RCC 7860 (cell line): Measurements from ENCODE around the gene NEURL1B.
"Not testable (repeated sequence)": the region's sequence is repeated elsewhere in the genome, so short reads cannot be mapped to it uniquely, and the experiment has no call there.

ENCODE experiments used
- DNase-seq: peaks from one replicate; pipeline ENCODE4 v3.0.0-alpha.2; 2015; ENCODE audit warnings: low spot score
- FAIRE-seq: peaks from 2 replicates; lab custom pipeline; 2012; peaks lifted over from hg19 to GRCh38; lab: Jason Lieb, UNC

Gene NEURL1B

DNA sequence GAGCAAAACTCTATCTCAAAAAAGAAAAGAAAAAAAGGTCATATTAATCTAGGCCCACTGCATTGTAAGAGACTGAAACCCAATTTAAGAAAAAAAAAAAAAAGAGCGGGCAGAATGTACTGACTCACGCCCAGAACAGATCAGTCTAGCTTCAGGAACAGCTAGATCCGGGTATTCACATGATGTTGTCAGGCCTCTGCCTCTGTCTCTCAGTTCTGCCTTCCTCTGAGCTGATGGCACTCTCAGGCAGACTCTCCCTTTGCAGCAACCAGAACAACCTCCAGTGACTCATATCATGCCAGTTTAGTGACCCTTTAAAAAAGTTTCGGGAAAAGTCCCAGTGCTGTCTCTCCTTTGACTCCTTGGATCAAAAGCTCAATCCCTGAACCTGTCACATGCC, 53.0 kb downstream of the NEURL1B start:
- no peak for FAIRE-seq

DNA sequence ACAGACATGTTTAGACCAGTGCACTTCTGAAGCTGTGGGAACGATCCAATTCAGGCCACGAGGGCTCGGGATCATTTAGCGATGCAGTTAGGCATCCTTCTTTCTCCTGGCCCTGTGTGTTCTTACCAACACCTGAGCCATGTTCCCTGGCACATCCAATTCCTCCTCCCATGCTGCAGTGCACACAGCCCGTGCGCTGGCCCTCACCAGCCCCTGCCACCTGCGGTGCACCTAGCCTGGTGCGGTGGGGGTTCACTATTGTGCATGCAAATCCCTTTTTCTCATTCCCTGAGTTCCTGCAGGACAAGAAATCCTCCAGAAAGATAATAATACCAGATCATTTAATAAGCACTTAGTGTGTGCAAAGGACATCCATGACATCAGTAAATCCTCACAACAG, 53.5 kb downstream of the NEURL1B start:
- DNase-seq, result no peak
- no peak for FAIRE-seq

More for the DNA sequence above, 53.0 kb downstream of the NEURL1B start:
- no peak for DNase-seq

DNA sequence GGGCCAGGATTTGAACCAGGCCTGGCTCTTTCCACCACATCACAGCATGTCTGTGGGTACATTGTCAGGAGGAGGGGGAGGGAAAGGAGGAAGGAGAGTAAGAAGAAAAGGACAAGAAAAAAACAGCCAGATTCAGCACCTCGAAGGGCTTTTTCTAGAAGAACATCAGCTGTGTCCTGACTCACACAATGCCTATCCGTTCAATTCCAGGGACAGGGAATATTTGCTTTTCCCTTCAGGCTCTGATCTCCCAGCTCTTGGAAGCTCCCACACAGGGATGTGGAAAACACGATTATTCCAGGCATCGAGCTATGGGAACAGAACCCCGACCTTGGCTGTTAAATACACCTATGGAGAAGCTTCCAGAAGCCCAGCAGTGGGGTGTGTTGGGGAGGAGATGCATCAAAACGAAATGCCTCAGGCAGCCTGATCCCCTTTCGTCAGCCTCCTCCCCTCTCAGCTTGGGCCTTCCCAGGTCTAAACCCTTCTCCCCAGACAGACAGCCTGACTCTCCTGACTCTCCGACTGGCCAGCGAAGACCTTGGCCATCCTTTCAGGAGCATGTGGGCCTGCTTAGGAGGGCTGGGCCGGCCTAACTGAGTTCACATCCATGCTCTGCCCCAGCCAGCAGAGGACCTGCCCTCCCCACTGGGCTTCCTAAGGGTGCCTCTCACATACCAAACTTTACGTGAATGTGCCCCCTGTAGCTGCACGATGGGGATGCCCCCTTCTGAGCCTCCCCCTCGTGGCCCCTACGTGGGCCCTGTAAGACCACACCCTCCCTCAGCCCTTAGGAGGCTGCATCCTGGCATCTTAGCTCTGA, 54.4 kb downstream of the NEURL1B start:
- DNase-seq (no peak), FAIRE-seq (no peak)

DNA sequence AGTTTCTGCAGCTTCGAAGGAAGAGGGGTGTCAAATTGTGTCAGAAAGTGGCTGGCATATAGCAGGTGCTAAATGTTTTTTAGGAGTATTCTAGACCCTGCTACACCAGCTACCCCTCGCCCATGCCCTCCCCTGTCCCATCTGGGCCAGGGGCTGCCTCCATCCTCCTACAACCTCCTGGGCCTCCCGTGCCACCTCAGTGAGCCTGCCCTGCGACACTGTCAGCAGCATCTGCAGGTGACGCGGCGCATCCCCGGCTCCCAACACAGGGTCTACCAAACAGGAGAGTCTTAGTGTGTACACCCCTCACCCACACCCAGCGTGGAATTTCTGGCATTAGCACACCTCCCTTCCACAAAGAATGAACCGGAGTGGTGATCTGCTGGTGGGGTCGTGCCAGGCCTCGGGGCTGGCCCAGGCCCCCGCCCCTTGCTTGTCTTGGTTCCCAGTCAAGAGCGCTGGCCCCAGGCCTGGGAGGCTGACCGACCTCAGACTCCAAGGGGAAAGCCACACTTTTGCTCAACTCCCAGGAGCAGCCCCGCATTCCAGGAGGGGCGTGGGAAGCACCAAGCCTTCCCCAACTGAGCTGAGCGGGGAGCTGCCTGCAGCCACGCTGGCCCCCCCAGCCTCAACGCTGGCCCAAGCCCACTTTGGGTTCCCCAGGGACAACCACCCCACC, 55.2 kb downstream of the NEURL1B start:
- no peak for FAIRE-seq
- DNase-seq, result no peak

DNA sequence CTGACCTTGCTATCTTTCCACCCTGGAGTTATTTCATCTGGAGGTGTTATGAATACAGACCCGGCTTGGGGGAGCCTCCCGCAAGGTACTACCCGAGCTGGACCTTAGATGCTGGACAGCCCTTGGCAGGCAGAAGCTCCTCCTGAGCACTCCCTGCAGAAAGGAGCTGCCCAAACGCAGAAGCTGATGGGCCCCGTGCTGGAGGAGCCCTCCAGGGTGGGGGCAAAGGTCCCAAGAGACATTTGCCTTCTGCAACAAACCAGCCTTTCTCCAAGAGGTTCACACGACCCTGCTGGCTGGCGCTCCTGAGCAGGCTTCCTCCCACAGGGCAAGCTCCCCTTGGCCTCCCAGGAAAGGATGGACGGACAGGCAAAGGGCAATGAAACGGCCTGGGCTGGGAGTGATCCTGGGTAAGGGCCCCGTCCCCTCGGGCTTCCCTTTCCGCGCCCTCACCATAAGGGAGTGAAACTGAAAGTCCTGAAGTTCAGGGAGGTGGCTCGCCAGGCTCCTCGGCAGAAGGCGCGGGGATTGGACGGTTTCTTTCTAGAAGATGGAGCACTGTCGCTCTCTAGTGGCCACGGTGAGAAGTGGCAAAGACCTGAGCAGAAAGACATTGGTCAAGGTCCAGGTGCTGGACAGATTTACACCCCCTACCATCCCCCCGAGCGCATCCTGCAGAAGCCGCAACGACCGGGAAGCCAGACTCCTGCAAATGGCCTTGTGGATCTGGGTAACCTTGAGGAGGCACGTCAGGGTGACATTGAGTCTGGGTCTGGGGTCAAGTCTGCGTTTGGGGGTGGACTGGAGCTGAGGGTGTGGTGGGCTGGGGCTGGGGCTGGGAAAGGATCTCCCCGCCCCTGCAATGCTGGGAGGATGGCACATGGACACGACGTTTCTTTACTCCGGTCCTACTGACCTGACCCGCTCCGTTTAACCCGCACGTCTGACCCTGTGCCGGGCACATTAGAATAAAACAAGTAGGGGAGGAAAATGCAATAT, 56.4 kb downstream of the NEURL1B start:
- DNase-seq (peak; percentile 82), FAIRE-seq (peak; percentile 73)

DNA sequence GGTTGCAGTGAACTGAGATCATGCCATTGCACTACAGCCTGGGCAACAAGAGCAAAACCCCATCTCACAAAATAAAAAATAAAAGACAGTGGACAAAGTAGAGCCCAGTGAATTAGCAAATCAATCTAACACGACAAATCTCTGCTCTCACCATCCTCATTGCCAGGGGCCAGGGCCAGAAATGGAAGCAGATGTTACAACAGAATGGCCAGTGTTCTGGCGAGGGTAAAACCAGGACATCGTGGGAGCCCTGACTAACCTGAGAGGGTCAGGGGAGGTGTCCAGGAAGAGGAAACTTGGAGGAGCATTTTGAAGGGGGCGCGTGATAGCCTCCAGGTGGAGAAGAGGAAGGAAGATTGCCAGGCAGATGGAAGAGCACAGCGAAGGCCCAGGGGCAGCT, 58.4 kb downstream of the NEURL1B start:
- no peak for DNase-seq
- no peak for FAIRE-seq

DNA sequence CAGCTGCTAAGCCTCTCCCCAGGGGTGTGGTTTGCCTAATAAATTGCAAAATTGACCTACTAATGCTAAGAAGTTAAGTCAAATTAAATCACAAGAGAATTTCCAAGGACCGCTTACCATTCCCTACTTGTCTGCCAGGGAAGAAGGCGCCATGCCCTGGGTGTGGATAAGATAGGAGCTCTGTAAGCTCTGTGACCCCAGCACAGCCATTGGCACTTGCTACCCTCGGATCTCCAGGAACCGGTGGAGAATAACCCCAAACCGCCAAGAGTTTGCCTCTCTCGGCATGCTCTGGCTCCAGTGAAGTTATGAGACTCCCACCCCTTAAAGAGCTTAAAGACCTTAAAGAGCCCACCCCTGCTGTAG, 58.9 kb downstream of the NEURL1B start:
- DNase-seq (no peak), FAIRE-seq (no peak)

DNA sequence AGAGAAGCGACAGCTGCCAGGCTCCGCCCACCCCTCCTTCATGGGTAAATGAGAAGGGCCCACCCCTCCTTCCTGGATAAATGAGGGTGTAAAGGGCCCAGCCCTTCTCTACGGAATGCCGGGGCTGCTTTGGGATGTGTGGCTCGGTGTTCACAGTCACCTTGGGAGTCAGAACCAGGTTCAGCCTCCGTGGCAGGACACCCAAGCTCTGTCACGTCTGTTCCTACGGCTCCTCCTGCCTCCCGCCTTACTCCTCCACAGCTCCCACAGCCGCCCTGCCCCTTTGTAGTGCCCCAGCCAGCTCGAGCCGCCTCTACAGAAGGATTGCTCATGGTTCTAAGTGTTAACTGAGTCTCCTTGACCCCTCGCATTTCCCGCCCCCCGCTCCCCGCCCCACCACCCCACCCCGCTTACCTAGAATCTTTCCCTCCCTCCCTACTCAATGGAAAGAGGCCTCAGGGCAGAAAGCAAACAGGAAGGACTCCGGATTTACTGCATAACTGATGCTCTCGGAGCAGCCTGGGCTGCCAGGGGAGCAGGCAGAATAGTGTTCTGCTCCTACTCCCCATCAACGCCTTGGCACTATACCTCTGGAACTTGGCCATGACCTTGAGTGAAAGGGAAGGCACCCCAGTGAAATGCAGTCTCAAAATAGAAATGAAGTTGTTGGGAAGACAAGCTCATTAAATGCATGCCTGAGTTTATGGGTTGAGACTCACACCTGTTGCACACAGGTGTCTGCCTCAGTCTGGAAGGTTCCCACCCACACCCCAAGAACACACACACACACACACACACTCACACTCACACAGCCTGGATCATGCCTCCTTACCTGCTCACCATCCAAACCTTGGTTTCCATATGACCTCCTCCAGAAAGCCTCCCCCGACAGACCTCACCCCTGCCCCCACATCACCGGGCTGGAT, 59.6 kb downstream of the NEURL1B start:
- no peak for DNase-seq

DNA sequence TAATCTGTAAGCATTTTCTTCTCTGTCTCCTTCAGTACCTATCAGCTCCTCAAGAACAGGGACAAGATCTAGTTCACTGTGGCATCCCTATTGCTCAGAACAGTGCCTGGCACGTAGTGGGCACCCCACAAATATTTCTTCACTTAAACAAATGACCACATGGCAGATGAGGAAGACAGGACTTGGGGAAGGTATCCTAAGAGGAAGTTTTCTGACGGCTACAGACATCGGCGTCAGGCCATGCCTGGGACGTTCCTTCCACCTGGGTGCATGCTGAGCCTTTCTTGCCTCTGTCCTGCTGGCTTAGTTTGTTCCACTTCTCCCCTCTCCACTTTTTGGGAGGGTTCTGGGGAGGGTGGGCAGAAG, 60.2 kb downstream of the NEURL1B start:
- FAIRE-seq, result no peak
- DNase-seq, result no peak

More for the DNA sequence above, 59.6 kb downstream of the NEURL1B start:
- no peak for FAIRE-seq

DNA sequence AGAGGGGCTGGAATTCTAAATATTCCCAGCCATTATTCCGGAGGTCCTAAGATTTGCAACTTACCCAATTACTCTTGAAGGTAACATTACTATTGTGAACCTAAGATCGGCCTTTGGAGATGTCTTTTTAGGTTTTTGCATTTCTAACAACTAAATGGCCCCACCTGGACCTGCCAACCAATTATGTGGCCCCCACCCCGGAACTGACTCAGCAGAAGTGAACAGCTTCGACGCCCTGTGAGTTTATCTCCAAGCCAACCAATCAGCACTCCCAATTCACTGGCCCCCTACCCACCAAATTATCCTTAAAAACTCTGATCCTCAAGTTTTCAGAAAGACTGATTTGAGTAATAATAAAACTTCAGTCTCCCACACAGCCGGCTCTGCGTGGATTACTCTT, 62.9 kb downstream of the NEURL1B start:
- DNase-seq (no peak), FAIRE-seq (no peak)

DNA sequence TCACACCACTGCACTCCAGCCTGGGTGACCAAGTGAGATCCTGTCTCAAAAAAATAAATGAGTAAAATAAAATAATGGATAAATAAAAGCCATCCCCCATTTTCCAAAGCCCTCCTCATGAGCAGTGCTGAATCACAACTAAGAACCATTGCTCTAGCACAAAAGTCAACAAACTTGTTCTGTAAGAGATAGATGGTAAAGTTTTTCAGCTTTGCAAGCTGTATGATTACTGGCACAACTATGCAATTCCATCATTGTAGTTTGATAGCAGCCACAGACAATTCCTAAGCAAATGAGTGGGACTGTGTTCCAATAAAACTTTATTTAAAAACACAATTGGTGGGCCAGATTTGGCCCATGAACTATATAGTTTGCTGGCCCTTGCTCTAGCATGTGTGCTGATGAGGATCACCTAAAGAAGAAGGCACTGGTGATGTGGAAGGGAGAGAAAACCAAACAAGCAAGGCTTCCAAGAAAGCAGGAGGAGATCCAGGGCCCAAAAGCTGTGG, 64.6 kb downstream of the NEURL1B start:
- DNase-seq, result no peak
- no peak for FAIRE-seq

DNA sequence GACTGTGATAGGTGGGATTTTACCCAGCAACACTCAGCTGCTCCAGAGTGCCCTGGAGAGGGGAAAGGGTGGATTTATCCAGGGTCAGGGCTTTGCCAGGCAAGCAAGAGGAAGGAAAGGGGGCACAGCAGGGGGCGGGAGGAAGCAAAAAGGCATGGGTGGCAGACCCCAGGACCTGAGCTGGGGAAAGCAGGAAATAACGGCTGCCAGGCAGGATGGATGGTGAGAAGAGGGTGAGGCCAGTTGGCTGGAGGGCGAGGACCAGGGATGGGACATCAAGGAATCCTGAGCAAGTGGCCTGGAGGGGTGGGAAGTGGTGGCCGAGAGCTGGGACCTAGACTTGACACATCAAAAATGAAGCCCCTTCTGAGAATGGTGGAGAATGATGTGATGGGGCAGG, 65.7 kb downstream of the NEURL1B start:
- FAIRE-seq, result no peak
- no peak for DNase-seq

DNA sequence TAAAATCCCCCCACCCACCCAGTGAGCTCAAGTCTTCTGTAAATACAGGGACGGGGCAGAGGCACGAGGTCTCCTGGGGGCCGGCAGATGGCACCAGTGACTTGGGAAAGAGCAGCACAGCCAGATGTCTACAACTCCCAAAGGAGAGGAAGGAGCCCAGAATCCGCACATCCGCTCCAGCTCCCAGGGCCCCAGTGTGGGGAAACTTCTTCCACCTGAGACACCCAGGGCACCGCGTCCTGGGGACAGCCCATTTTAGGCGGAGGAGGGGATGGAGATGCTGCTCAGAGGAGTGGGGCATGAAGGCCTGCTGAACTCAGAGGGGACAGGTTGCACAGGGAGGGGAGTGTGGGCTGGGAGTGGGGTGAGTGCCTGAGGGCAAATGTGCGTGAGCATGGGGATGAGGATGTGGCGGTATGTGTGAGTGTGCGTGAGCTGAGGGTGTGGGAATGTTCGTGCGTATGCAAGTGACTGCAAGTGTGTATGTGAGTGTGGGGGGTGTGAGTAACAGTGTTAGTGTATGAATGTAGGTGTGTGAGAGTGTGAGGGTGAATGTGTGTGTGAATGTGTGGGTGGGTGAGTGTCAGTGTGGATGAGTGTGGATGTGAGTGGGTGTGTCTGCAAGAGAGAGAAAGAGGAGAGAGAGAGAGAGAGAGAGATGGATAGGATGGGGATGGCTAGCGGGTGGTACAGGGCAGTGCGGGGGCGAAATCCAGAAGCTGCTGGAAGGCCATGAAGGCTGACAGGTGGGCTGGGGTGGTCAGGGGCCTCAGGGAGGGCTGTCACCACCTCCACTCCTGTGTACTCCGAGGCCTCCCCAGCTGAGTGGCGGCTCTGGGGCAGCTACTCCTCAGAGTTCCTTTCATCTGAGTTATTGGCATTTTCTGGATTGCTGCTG, 66.5 kb downstream of the NEURL1B start:
- FAIRE-seq, result no peak
- DNase-seq, result peak; percentile 61

DNA sequence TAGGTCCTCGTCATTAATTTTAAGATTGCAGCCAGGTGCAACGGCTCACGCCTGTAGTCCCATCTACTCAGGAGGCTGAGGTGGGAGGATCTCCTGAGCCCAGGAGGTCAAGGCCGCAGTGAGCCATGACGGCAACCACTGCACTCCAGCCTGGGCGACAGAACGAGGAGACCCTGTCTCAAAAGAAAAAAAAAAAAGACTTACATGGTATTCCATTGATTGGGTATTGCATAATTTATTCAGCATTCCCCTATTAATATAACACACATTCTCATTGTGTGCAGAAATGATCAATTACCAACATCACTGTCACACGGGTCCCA, 67.1 kb downstream of the NEURL1B start:
- DNase-seq (no peak), FAIRE-seq (no peak)

DNA sequence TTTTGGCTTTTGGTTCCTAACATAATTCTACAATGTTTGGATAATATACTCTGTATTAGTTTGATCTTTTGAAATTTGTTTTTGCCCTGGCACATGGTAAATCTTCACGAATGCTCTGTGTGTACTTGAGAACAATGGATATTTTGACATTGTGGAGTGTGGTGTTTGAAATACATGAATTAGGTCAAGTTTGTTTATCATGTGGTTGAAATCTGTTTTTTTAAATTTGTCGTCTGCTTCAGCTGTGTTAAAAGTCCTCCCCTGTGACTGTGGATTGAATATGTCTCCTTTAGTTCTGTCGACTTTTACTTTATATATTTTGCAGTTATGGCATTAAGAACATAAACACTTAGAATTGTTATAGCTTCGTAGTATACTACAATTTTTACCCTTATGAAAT, 69.6 kb downstream of the NEURL1B start:
- DNase-seq (no peak), FAIRE-seq (no peak)

DNA sequence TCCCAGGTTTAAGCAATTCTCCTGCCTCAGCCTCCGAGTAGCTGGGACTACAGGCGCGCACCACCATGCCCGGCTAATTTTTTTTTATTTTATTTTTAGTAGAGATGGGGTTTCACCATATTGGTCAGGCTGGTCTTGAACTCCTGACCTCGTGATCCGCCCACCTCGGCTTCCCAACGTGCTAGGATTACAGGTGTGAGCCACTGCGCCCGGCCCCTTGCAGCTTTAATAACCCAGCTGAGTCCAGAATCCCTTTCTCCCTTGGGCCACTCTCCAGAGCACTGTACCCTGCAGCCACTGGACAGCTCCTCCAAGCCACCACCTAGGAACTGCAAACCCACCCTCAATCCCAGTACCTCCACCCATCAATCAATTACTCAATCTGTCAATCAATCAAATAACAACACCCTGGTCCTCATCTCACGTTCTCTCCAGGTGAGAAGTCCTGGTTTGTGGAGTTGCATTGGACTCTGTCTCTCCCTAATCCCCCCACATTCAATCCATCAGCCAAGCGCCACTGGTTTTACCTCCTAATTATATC, 70.3 kb downstream of the NEURL1B start:
- not testable (repeated sequence) for DNase-seq, FAIRE-seq

DNA sequence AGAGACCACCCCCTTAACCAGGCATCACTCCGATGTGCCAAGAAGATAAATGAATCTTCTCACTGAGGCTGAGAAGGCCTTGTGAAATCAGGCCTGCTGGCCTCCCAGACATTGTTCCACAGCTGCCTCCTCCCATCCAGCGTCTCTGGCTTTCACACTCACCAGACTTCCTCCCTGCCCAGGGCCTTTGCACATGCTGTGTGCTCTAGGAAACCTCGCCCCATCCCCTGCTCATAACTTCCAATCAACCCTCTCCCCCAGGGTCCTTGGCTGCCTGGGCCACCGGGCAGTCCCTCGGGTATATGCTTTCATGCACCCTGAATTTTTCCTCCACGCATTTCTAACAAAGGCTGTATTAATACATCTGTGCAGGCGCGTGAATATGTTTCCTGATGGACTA, 71.5 kb downstream of the NEURL1B start:
- DNase-seq (no peak), FAIRE-seq (no peak)

DNA sequence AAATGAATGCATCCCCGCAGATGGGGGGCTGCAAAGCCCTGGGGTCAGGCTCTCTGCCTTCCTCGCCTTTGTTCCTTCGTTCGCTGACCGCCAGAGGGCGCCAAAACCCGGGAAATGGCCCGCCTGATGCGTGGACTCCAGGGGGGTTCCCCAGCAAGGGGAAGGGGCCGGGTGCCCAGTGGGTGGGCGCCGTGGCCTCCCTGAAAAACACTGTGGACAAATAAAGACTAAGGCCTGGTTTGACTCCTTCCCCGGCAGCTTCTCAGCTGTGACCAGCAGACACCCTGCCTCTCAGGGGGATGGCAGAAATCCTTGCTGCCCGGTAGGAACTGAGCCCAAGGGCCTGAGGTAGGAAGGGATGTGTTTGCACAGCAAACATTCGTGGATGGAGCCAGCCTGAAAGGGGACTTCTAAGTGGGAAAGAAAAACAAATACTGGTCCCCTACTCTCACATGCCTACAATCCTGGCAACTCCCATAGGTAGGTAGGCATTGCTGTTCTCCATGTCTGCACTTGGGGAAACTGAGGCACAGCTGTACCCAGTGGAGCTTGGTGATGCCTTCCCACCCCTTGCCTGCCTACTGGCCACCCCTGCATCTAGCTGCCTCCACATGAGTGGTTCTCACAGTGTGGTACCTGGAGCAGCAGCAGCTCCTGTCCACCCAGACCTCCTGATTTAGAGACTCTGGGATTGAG, 72.2 kb downstream of the NEURL1B start:
- DNase-seq, result no peak
- FAIRE-seq, result no peak
